Spleen (tissue), 11 donors: ENCODE results near the gene JMY. TPM values are rescaled to one million over a fixed set of nuclear protein-coding genes. Genes with fewer than 3 reads are reported as not detected.
A peak's percentile ranks its signal among the peaks of the same experiment; 100 is the strongest.

Source experiments
- DNase-seq: peaks from one replicate; pipeline ENCODE4 v3.0.0-alpha.2; 2020
- H3K27ac ChIP-seq, 8 donors: fragments of 200-600 bp; sonication (generic) in 7 of 8; 1 replicate in 4 of 8; 2 replicates in 4 of 8; pipeline versions ENCODE4 v1.5.0 to v1.8.0; 2016 to 2021; ENCODE audit warnings: inconsistent platforms in 4 of 8, mild to moderate bottlenecking in 4 of 8, moderate library complexity in 1 of 8
- H3K27me3 ChIP-seq, 7 donors: fragments of 200-600 bp; sonication (generic) in 6 of 7; replicated peaks in 1 of 7; 1 replicate in 4 of 7; 2 replicates in 3 of 7; pipeline versions ENCODE4 v1.5.0 to v1.8.0; 2016 to 2021; ENCODE audit warnings: inconsistent platforms in 3 of 7, mild to moderate bottlenecking in 1 of 7
- H3K36me3 ChIP-seq, 6 donors: fragments of 200-600 bp; sonication (generic) in 5 of 6; 1 replicate in 4 of 6; 2 replicates in 2 of 6; pipeline versions ENCODE4 v1.5.0 to v1.8.0; 2016 to 2021; ENCODE audit warnings: inconsistent platforms in 2 of 6
- H3K4me1 ChIP-seq, 6 donors: fragments of 200-600 bp; sonication (generic) in 5 of 6; 1 replicate in 3 of 6; 2 replicates in 3 of 6; pipeline versions ENCODE4 v1.5.0 to v1.8.0; 2016 to 2021; ENCODE audit warnings: inconsistent platforms in 3 of 6
- H3K4me3 ChIP-seq, 8 donors: fragments of 200-600 bp; sonication (generic) in 7 of 8; 1 replicate in 4 of 8; 2 replicates in 4 of 8; pipeline versions ENCODE4 v1.5.0 to v1.8.0; 2016 to 2021; ENCODE audit warnings: inconsistent platforms in 4 of 8, mild to moderate bottlenecking in 4 of 8, moderate library complexity in 2 of 8
- H3K9me3 ChIP-seq, 8 donors: fragments of 200-600 bp; sonication (generic) in 7 of 8; 1 replicate in 4 of 8; 2 replicates in 4 of 8; pipeline versions ENCODE4 v1.5.0 to v1.8.0; 2016 to 2021; ENCODE audit warnings: inconsistent platforms in 4 of 8
- CTCF ChIP-seq, 11 experiments: fragments of 200-600 bp in 7 of 11; fragments of 450-650 bp in 4 of 11; sonication (generic) in 4 of 11; IDR thresholded peaks in 8 of 11; conservative IDR thresholded peaks in 3 of 11; 1 replicate in 7 of 11; 2 replicates in 4 of 11; pipeline versions ENCODE4 v1.4.0 to v1.8.0; 2016 to 2021; ENCODE audit warnings: antibody characterized with exemption in 11 of 11, inconsistent platforms in 4 of 11, mild to moderate bottlenecking in 1 of 11
- POLR2A ChIP-seq, 3 donors: fragments of 450-650 bp; IDR thresholded peaks; one replicate each; pipeline ENCODE4 v1.5.1; 2017; ENCODE audit warnings: antibody characterized with exemption in 3 of 3, mild to moderate bottlenecking in 1 of 3
- POLR2AphosphoS5 ChIP-seq, 3 donors: sonication (generic); formaldehyde crosslinking; IDR thresholded peaks; one replicate each; pipeline ENCODE4 v1.5.1; 2017; ENCODE audit warnings: antibody characterized with exemption in 3 of 3
- WGBS, 5 donors: extraction: QIAGEN DNeasy Blood & Tissue Kit in 3 of 5; methylation state at CpG; one replicate each; pipeline versions ENCODE4 v1.1.5 to v1.1.7; 2013 to 2018; 5-methylcytosine and 5-hydroxymethylcytosine counted together
- intact Hi-C: fragments of 100-400 bp; cut with DNase I; formaldehyde crosslinking; loops from one replicate; pipeline ENCODE4 v1.15.0; 2023; ENCODE audit warnings: low total_unique reads
- polyA plus RNA-seq, 3 donors: library from polyadenylated mRNA; stranded (reverse); fragments of 200-250 nt; gene quantifications; one replicate each; pipeline ENCODE4 v1.2.1, GENCODE V29; 2013
- total RNA-seq, 7 donors: library from RNA; depleted of rRNA in 3 of 7; stranded (reverse); fragments of >200 nt in 3 of 7; fragmentation: NEBNext Ultra II Directional in 4 of 7; extraction: Animal tissue kit (Norgen Biotek cat#: 25700) in 4 of 7; gene quantifications; one replicate each; pipeline versions ENCODE4 v1.1.0 to v1.2.1, GENCODE V29; 2016 to 2021
- donor health status: healthy with polysubstance abuse.
- donor health status: DM: no; HTN: no; CAD: no; lungs with moderate emphysema.
- donor health status: DM: no; HTN: no; CAD: no.
- donor health status: Bipolar disorder and iron deficiency.
- donor health status: healthy.
- donor health status: DM: no; HTN: no; CAD: no.
- donor health status: DM: yes; HTN: yes; CAD: no.

Gene JMY
- total and polyA plus RNA-seq, 10 donors, result 2.0 to 19.6 (median 11.6) TPM

GRCh38 chr5:79190235-79190529, 45.7 kb upstream of the JMY start:
- Histone ChIP-seq H3K27ac (no peak overlapping the region), H3K4me1 (no peaks in the 10 kb centered on the region), H3K36me3 (no peaks in the 10 kb centered on the region), H3K4me3 (no peak overlapping the region), H3K9me3 (no peaks in the 10 kb centered on the region), H3K27me3 (no peaks in the 10 kb centered on the region)
- DNase-seq, result no peak
- WGBS, 5 donors, result 93 to 100% (median 97%) methylated on average over 2 of the region's 2 CpGs
- intact Hi-C loops, result no loop called here
- TF ChIP-seq POLR2AphosphoS5 (IDR thresholded peaks at IDR 0.05) (no peak), CTCF (IDR thresholded peaks at IDR 0.05 in 8 of 11, conservative IDR thresholded peaks at IDR 0.05 in 3 of 11) (no peak)

GRCh38 chr5:79191457-79191856, 44.5 kb upstream of the JMY start:
- Histone ChIP-seq H3K36me3 (no peaks in the 10 kb centered on the region), H3K9me3 (no peaks in the 10 kb centered on the region), H3K27me3 (no peaks in the 10 kb centered on the region), H3K4me3 (no peak overlapping the region), H3K27ac (no peak overlapping the region), H3K4me1 (no peaks in the 10 kb centered on the region)
- WGBS, 5 donors, result 90 to 94% (median 91%) methylated on average over 6 of the region's 6 CpGs
- no peak for TF ChIP-seq POLR2AphosphoS5 (IDR thresholded peaks at IDR 0.05)
- no peak for TF ChIP-seq CTCF (IDR thresholded peaks at IDR 0.05 in 8 of 11, conservative IDR thresholded peaks at IDR 0.05 in 3 of 11)
- no peak for TF ChIP-seq POLR2A (IDR thresholded peaks at IDR 0.05)
- no peak for DNase-seq
- intact Hi-C loops, result no loop called here

- Histone ChIP-seq H3K27ac (no peak overlapping the region), H3K9me3 (no peaks in the 10 kb centered on the region), H3K4me1 (no peaks in the 10 kb centered on the region), H3K36me3 (no peaks in the 10 kb centered on the region), H3K27me3 (no peaks in the 10 kb centered on the region), H3K4me3 (no peak overlapping the region)
- no peak for TF ChIP-seq POLR2AphosphoS5 (IDR thresholded peaks at IDR 0.05)
- TF ChIP-seq POLR2A (IDR thresholded peaks at IDR 0.05), result no peak
- no peak for TF ChIP-seq CTCF (IDR thresholded peaks at IDR 0.05 in 8 of 11, conservative IDR thresholded peaks at IDR 0.05 in 3 of 11)
- DNase-seq, result no peak
- intact Hi-C loops, result no loop called here
- 70 to 95% (median 90%) methylated on average over 4 of the region's 4 CpGs for WGBS, 5 donors
Observed at GRCh38 chr5:79193643-79194042, 42.3 kb upstream of the JMY start.

GRCh38 chr5:79200573-79201183, 35.3 kb upstream of the JMY start:
- TF ChIP-seq CTCF (IDR thresholded peaks at IDR 0.05 in 8 of 11, conservative IDR thresholded peaks at IDR 0.05 in 3 of 11), result peak in 2 of 11 experiments; percentile 15 to 35
- TF ChIP-seq POLR2AphosphoS5 (IDR thresholded peaks at IDR 0.05), result no peak
- no peak for TF ChIP-seq POLR2A (IDR thresholded peaks at IDR 0.05)
- intact Hi-C loops, result no loop called here
- no peak overlapping the region for H3K27ac ChIP-seq
- no peak overlapping the region for H3K4me3 ChIP-seq
- H3K9me3 ChIP-seq, result no peaks in the 10 kb centered on the region
- H3K36me3 ChIP-seq, result no peaks in the 10 kb centered on the region
- 61 to 70% (median 67%) methylated on average over 3 of the region's 3 CpGs for WGBS, 5 donors
- no peaks in the 10 kb centered on the region for H3K4me1 ChIP-seq
- H3K27me3 ChIP-seq, result no peaks in the 10 kb centered on the region
- DNase-seq, result no peak
